ENCODE measurements around the gene PRKCH. TPM values are rescaled to one million over a fixed set of nuclear protein-coding genes. Genes with fewer than 3 reads are reported as not detected.

PRKCH gene
- total and polyA plus RNA-seq, 7 experiments from 2014 or later, result 191 to 359 (median 314) TPM

DNA sequence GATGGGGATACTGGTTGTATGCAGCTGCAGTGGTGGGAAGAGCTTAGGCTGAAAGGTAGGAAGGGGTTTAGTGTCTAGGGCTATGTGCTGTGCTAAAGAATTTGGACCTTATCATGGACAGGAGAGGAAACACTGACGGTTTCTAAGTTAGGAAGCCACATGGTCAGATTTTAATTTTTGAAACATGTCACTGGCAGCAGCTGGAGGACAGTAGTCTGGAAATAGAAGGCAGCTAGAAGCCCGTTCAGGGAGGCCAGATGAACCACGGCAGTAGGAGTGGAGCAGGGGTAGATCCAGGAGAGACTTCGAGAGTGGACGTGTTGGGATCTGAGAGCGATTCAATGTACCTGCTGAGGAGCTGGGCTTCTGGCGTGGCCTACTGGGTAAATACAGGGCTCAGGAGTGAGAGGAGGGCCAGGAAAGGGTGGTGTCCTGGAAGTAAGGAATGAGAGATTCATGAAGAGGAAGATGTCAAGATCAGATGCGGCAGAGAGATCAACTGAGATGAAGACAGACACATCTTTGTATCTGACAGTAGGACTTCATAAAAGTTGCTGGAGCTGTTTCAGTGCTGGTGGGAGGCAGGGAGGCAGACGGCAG is 64.9 kb downstream of the PRKCH start:
- ChIA-PET POLR2A (interaction anchor here (0.6 to 3.0 kb wide), 17 partner anchors 8 to 331 kb away, joined by 3 to 13 read pairs (median 3); no protein-coding TSS in a partner anchor), CTCF (interaction anchor here (0.7 to 2.2 kb wide), 5 partner anchors 9 to 47 kb away, joined by 3 to 7 read pairs (median 3); no protein-coding TSS in a partner anchor)
- no peaks in the 10 kb centered on the region for H3K27me3 Mint-ChIP-seq
- peaks cover 0 to 34% (median 5%) of the 10 kb centered on the region in 7 donors for H3K4me1 Mint-ChIP-seq
- no peaks in the 10 kb centered on the region for H3K36me3 ChIP-seq (ENCODE audit: control insufficient read depth in 2 of 3, insufficient read depth in 3 of 3, low read length in 3 of 3)
- ATAC-seq, result no peak
- no peaks in the 10 kb centered on the region for H3K27me3 ChIP-seq (ENCODE audit: control insufficient read depth in 2 of 2, insufficient read depth in 2 of 2, low read length in 2 of 2)
- peak overlapping the region; percentile 23 for H3K4me3 ChIP-seq (ENCODE audit: low read length)
- no peak overlapping the region for H3K27ac Mint-ChIP-seq
- peaks cover 93 to 97% of the 10 kb centered on the region in 2 donors for H3K4me1 ChIP-seq (ENCODE audit: control insufficient read depth in 2 of 2, insufficient read depth in 2 of 2, low read length in 2 of 2)
- no peak overlapping the region for H3K4me3 Mint-ChIP-seq
- intact Hi-C loops (cut with micrococcal nuclease), result loop anchor here in 1 of 2 donors (10.0 kb wide), 1 partner anchor 49 kb away; no protein-coding TSS in a partner anchor
- peaks cover 0 to 12% (median 0%) of the 10 kb centered on the region in 5 donors for H3K36me3 Mint-ChIP-seq
- no peak for DNase-seq
- no peaks in the 10 kb centered on the region for H3K9me3 Mint-ChIP-seq
- H3K9me3 ChIP-seq (ENCODE audit: control insufficient read depth in 2 of 3, low read length in 3 of 3), result no peaks in the 10 kb centered on the region
- peak overlapping the region; percentile 71 for H3K27ac ChIP-seq (ENCODE audit: low read depth, low read length)

DNA sequence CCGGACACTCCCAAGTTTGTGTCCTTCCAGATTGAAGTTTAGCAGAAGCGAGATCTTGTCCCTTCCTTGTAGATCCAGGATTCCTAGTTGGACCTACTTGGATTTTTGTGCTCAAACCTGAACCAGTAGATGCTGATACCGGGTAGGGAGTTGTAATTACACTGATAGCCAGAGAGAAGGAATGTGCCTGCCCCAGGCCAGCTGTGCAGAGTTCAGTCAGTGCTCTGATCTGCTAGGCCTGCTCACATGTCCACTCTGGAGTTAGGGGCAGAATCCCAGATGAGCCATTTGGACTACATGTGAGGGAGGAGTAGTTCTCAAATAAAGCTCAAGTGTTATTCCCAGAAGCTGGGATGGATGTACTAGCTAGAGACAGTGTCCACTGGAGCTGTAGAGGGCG is 65.7 kb downstream of the PRKCH start:
- peak overlapping the region; percentile 71 for H3K27ac ChIP-seq (ENCODE audit: low read depth, low read length)
- intact Hi-C loops (cut with micrococcal nuclease), result loop anchor here in 1 of 2 donors (10.0 kb wide), 1 partner anchor 48 kb away; no protein-coding TSS in a partner anchor
- no peak overlapping the region for H3K27ac Mint-ChIP-seq
- no peaks in the 10 kb centered on the region for H3K9me3 ChIP-seq (ENCODE audit: control insufficient read depth in 2 of 3, low read length in 3 of 3)
- ATAC-seq, result no peak
- H3K36me3 Mint-ChIP-seq, result peaks cover 0 to 17% (median 0%) of the 10 kb centered on the region in 5 donors
- H3K27me3 Mint-ChIP-seq, result no peaks in the 10 kb centered on the region
- ChIA-PET POLR2A (interaction anchor here (0.7 to 3.0 kb wide), 14 partner anchors 8 to 69 kb away, joined by 3 to 13 read pairs (median 4); no protein-coding TSS in a partner anchor), CTCF (interaction anchor here (0.7 to 2.2 kb wide), 5 partner anchors 10 to 45 kb away, joined by 3 to 7 read pairs (median 3); no protein-coding TSS in a partner anchor)
- DNase-seq, result no peak
- peak overlapping the region; percentile 50 for H3K4me3 ChIP-seq (ENCODE audit: low read length)
- H3K36me3 ChIP-seq (ENCODE audit: control insufficient read depth in 2 of 3, insufficient read depth in 3 of 3, low read length in 3 of 3), result no peaks in the 10 kb centered on the region
- no peak overlapping the region for H3K4me3 Mint-ChIP-seq
- peaks cover 0 to 33% (median under 1%) of the 10 kb centered on the region in 7 donors for H3K4me1 Mint-ChIP-seq
- H3K27me3 ChIP-seq (ENCODE audit: control insufficient read depth in 2 of 2, insufficient read depth in 2 of 2, low read length in 2 of 2), result no peaks in the 10 kb centered on the region
- no peaks in the 10 kb centered on the region for H3K9me3 Mint-ChIP-seq
- peaks cover 93 to 97% of the 10 kb centered on the region in 2 donors for H3K4me1 ChIP-seq (ENCODE audit: control insufficient read depth in 2 of 2, insufficient read depth in 2 of 2, low read length in 2 of 2)

DNA sequence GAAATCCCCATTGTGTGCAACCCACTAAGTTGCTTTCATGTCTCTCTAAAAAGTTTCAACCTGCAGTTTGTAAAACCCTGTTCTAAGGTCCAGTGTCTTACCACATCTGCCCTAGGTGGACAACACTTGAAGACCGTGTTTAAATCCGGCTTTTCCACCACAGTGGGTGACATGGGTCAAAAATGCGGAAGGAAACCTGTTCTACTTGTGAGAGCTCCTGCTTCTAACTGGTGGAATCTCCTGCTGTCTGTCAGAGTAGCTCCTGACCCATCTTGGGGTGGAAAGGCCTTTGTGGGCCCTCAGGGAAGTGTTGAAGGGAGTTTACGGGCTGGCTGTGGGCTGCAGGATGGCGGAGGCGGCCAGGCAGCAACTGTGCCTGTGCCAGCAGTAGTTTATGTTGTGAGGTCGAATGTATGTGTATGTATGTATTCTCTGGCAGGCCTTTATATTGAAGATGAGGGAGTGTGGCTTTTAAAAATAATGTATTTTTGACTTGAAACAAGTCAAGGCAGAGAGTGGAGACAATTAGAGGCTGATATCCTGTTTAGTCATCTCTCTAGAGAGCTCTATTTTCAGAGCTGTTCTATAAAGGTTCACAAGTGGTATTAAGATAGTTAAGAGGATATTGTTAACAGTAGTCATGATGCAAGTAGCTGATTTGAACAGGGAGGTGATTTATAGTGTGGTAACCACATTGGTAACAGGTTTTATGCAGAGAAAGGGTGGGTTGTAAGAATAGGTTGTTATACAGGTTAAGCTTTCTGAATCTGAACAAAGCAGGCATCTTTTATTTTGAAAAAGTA is 67.0 kb downstream of the PRKCH start:
- peaks cover 0 to 46% (median 12%) of the 10 kb centered on the region in 7 donors for H3K4me1 Mint-ChIP-seq
- H3K27me3 Mint-ChIP-seq, result no peaks in the 10 kb centered on the region
- Histone ChIP-seq H3K36me3 (ENCODE audit: control insufficient read depth in 2 of 3, insufficient read depth in 3 of 3, low read length in 3 of 3) (peaks cover 0 to 1% (median 0%) of the 10 kb centered on the region in 3 experiments), H3K4me3 (ENCODE audit: low read length) (peak overlapping the region; percentile 50), H3K27me3 (ENCODE audit: control insufficient read depth in 2 of 2, insufficient read depth in 2 of 2, low read length in 2 of 2) (no peaks in the 10 kb centered on the region), H3K9me3 (ENCODE audit: control insufficient read depth in 2 of 3, low read length in 3 of 3) (no peaks in the 10 kb centered on the region), H3K27ac (ENCODE audit: low read depth, low read length) (peak overlapping the region; percentile 71), H3K4me1 (ENCODE audit: control insufficient read depth in 2 of 2, insufficient read depth in 2 of 2, low read length in 2 of 2) (peaks cover 93 to 96% of the 10 kb centered on the region in 2 donors)
- no peaks in the 10 kb centered on the region for H3K9me3 Mint-ChIP-seq
- ChIA-PET CTCF (interaction anchor here (0.8 to 1.6 kb wide), 6 partner anchors 15 to 68 kb away, joined by 3 to 4 read pairs (median 3); no protein-coding TSS in a partner anchor), POLR2A (interaction anchor here (0.6 to 3.6 kb wide), 14 partner anchors 10 to 280 kb away, joined by 3 to 14 read pairs (median 4); no protein-coding TSS in a partner anchor)
- H3K4me3 Mint-ChIP-seq, result peak overlapping the region in 1 of 10 donors; percentile 74
- intact Hi-C loops (cut with micrococcal nuclease), result loop anchor here (1.0 to 10.0 kb wide), 8 partner anchors 9 to 67 kb away; partner anchors contain the start of gene PRKCH (in 1 of the 2)
- H3K27ac Mint-ChIP-seq, result no peak overlapping the region
- ATAC-seq (peak; percentile 76), DNase-seq (peak in 6 of 9 donors; percentile 38 to 56 (median 50))
- peaks cover 0 to 26% (median 8%) of the 10 kb centered on the region in 5 donors for H3K36me3 Mint-ChIP-seq

DNA sequence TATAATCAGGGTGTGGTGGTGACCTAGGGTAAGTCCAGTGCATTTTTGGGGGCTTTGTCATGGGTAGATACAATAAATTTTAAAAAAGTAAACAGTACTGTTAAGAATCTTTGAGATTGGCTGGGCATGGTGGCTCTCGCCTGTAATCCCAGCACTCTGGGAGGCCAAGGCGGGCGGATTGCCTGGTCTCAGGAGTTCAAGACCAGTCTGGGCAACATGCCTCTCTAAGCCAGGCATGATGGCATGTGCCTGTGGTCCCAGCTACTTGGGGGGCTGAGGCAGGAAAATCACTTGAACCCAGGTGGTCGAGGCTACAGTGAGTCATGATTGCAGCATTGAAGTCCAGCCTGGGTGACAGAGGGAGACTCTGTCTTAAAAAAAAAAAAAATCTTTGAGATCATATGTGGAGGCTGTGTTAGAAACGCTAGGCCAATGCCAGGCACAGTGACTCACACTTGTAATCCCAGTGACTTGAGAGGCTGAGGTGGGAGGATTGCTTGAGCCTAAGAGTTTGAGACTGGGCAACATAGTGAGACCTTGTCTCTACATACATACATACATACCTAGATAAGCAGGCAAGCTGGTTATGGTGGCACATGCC is 67.7 kb downstream of the PRKCH start:
- Histone ChIP-seq H3K36me3 (ENCODE audit: control insufficient read depth in 2 of 3, insufficient read depth in 3 of 3, low read length in 3 of 3) (peaks cover 0 to 2% (median 0%) of the 10 kb centered on the region in 3 experiments), H3K27ac (ENCODE audit: low read depth, low read length) (peak overlapping the region; percentile 71), H3K27me3 (ENCODE audit: control insufficient read depth in 2 of 2, insufficient read depth in 2 of 2, low read length in 2 of 2) (no peaks in the 10 kb centered on the region), H3K4me3 (ENCODE audit: low read length) (no peak overlapping the region), H3K4me1 (ENCODE audit: control insufficient read depth in 2 of 2, insufficient read depth in 2 of 2, low read length in 2 of 2) (peaks cover 93 to 96% of the 10 kb centered on the region in 2 donors), H3K9me3 (ENCODE audit: control insufficient read depth in 2 of 3, low read length in 3 of 3) (no peaks in the 10 kb centered on the region)
- DNase-seq (no peak), ATAC-seq (no peak)
- ChIA-PET POLR2A (interaction anchor here (0.7 to 3.6 kb wide), 19 partner anchors 10 to 280 kb away, joined by 3 to 14 read pairs (median 4); no protein-coding TSS in a partner anchor), CTCF (interaction anchor here (0.8 to 1.6 kb wide), 6 partner anchors 14 to 69 kb away, joined by 3 to 4 read pairs (median 3); no protein-coding TSS in a partner anchor)
- H3K4me3 Mint-ChIP-seq, result peak overlapping the region in 4 of 10 donors; percentile 4 to 84 (median 42)
- peaks cover 0 to 30% (median 8%) of the 10 kb centered on the region in 5 donors for H3K36me3 Mint-ChIP-seq
- no peaks in the 10 kb centered on the region for H3K27me3 Mint-ChIP-seq
- H3K4me1 Mint-ChIP-seq, result peaks cover 0 to 53% (median 16%) of the 10 kb centered on the region in 7 donors
- no peaks in the 10 kb centered on the region for H3K9me3 Mint-ChIP-seq
- intact Hi-C loops (cut with micrococcal nuclease), result loop anchor here (1.0 to 10.0 kb wide), 8 partner anchors 8 to 68 kb away; partner anchors contain the start of gene PRKCH (in 1 of the 2)
- peak overlapping the region in 1 of 9 donors; percentile 86 for H3K27ac Mint-ChIP-seq

DNA sequence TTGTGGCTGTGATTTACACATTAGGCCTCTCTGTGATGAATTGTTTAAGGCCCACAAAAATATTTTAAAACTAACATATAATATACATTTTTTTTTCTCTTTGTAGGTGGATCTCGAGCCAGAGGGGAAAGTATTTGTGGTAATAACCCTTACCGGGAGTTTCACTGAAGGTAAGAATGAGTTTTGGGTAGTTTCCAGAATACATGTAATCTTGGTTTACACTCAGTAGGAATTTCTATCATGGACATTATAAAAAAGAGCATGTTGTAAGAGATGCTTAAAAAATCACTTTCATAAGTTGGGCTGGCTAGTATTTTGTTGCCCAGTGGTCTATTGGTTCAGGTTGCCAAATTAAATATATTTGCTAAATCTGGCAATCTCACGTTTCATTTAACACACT is 69.7 kb downstream of the PRKCH start:
- Mint-ChIP-seq H3K27me3 (no peaks in the 10 kb centered on the region), H3K27ac (peak overlapping the region in 1 of 9 donors; percentile 86), H3K9me3 (no peaks in the 10 kb centered on the region), H3K4me3 (peak overlapping the region in 7 of 10 donors; percentile 40 to 85 (median 81)), H3K4me1 (peaks cover 0 to 72% (median 33%) of the 10 kb centered on the region in 7 donors), H3K36me3 (peaks cover 0 to 46% (median 8%) of the 10 kb centered on the region in 5 donors)
- ChIA-PET POLR2A (interaction anchor here (1.0 to 3.6 kb wide), 5 partner anchors 10 to 86 kb away, joined by 3 to 14 read pairs (median 6); no protein-coding TSS in a partner anchor), CTCF (interaction anchor here (0.6 kb wide), 1 partner anchor 63 kb away, joined by 3 read pairs; no protein-coding TSS in a partner anchor)
- H3K27me3 ChIP-seq (ENCODE audit: control insufficient read depth in 2 of 2, insufficient read depth in 2 of 2, low read length in 2 of 2), result no peaks in the 10 kb centered on the region
- H3K36me3 ChIP-seq (ENCODE audit: control insufficient read depth in 2 of 3, insufficient read depth in 3 of 3, low read length in 3 of 3), result peaks cover 0 to 2% (median 0%) of the 10 kb centered on the region in 3 experiments
- intact Hi-C loops (cut with micrococcal nuclease), result loop anchor here in 1 of 2 donors (1.0 kb wide), 1 partner anchor 8 kb away; no protein-coding TSS in a partner anchor
- H3K4me3 ChIP-seq (ENCODE audit: low read length), result peak overlapping the region; percentile 9
- no peaks in the 10 kb centered on the region for H3K9me3 ChIP-seq (ENCODE audit: control insufficient read depth in 2 of 3, low read length in 3 of 3)
- H3K27ac ChIP-seq (ENCODE audit: low read depth, low read length), result peak overlapping the region; percentile 71
- peaks cover 94 to 95% of the 10 kb centered on the region in 2 donors for H3K4me1 ChIP-seq (ENCODE audit: control insufficient read depth in 2 of 2, insufficient read depth in 2 of 2, low read length in 2 of 2)
- no peak for ATAC-seq
- no peak for DNase-seq

All from naive thymus-derived CD4-positive, alpha-beta T cell (primary cell).